GM10266 (cell line): Measurements from ENCODE around the gene RIMBP2.
"Not testable (repeated sequence)": the region's sequence is repeated elsewhere in the genome, so short reads cannot be mapped to it uniquely, and the experiment has no call there.

ENCODE experiments used
- DNase-seq: peaks from one replicate; pipeline ENCODE4 v3.0.0; 2012; ENCODE audit errors: extremely low spot score
- TF ChIP-seq, protein P1 (sequence below): IDR thresholded peaks from 2 replicates; pipeline ENCODE4 v1.5.1; 2012; ENCODE audit warnings: mild to moderate bottlenecking, low read depth; ENCODE audit not compliant: control insufficient read depth, insufficient read depth; ENCODE audit errors: missing control alignments

The RIMBP2 gene

GRCh38 chr12:130593056-130593455, 123.0 kb downstream of the RIMBP2 start:
- DNase-seq, result no peak
- TF ChIP-seq, protein P1, sequence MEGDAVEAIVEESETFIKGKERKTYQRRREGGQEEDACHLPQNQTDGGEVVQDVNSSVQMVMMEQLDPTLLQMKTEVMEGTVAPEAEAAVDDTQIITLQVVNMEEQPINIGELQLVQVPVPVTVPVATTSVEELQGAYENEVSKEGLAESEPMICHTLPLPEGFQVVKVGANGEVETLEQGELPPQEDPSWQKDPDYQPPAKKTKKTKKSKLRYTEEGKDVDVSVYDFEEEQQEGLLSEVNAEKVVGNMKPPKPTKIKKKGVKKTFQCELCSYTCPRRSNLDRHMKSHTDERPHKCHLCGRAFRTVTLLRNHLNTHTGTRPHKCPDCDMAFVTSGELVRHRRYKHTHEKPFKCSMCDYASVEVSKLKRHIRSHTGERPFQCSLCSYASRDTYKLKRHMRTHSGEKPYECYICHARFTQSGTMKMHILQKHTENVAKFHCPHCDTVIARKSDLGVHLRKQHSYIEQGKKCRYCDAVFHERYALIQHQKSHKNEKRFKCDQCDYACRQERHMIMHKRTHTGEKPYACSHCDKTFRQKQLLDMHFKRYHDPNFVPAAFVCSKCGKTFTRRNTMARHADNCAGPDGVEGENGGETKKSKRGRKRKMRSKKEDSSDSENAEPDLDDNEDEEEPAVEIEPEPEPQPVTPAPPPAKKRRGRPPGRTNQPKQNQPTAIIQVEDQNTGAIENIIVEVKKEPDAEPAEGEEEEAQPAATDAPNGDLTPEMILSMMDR, result no peak

- TF ChIP-seq, protein P1, result no peak
- DNase-seq, result no peak
Observed at GRCh38 chr12:130592641-130593040, 123.5 kb downstream of the RIMBP2 start.

- DNase-seq, result no peak
- TF ChIP-seq, protein P1, result no peak
Observed at GRCh38 chr12:130591736-130592135, 124.4 kb downstream of the RIMBP2 start.

DNA sequence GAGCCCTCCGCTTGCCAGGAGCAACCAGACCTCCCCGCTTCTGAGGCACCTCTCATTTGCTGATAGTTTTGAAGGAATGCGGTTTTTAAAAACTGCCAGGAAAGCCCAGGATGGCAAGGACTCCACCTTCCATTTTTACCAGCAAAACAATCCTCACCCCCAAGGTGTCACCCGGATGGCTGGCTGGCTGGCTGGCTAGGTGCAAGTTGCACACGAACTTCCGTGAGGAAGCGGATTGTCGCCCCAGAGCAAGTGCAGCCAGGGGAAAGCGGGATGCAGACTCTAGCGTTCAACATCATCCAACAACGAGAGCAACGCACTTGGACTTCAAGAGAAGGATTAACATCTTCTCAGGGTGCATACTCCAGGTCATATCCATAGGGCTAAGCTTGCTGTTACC, 125.4 kb downstream of the RIMBP2 start:
- DNase-seq, result no peak
- TF ChIP-seq, protein P1, result no peak

DNA sequence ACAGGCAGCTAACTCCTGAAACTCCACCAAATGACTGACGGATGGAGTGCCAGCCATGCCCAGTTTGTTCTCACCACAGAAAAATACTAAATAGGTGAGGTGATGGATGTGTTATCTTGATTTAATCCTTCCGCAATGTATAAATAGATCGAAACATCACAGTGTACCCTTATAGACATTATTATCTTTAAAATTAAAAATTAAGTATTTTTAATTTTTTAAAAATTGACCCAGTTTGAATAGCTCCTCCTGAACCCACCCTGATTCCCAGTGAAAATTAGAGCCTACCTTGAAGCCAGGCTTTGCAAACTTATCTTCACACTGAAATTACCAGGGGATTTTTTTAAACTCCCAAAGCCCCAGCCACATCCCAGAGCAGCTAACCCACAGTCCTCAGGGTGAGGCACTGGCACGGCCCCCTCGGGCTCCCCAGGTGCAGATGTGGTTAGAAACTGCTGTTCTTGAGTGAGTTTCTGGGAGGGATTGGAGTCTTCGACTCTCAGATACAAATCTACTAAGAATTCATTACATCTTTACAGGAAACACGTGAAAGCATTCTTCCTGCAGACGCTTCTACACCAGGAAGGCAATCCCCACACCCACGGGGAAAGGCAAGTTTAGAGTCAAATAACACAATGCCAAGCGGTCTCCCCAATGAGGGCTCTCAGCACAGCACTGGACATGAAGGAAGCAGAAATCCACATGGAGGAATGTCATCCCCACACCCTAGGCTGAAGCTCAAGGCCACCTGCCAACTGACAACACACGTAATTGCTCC, 126.4 kb downstream of the RIMBP2 start:
- TF ChIP-seq, protein P1, result no peak
- no peak for DNase-seq

GRCh38 chr12:130588696-130589539, 127.2 kb downstream of the RIMBP2 start:
- TF ChIP-seq, protein P1, result no peak
- DNase-seq, result no peak

- TF ChIP-seq, protein P1, result no peak
- DNase-seq, result no peak
Observed at GRCh38 chr12:130587966-130588365, 128.1 kb downstream of the RIMBP2 start.

GRCh38 chr12:130584475-130584874, 131.6 kb downstream of the RIMBP2 start:
- not testable (repeated sequence) for DNase-seq
